MG63 (cell line): ENCODE data around the gene GRAMD2A. TPM values are rescaled to one million over a fixed set of nuclear protein-coding genes. Genes with fewer than 3 reads are reported as not detected.

ENCODE experiments used
- DNase-seq: peaks from one replicate; pipeline ENCODE4 v3.0.0-alpha.2; 2020
- H3K27me3 ChIP-seq: fragments of 250-450 bp; sonication (Bioruptor Pico); 2 replicates; pipeline ENCODE4 v1.5.1; 2020; ENCODE audit warnings: mild to moderate bottlenecking, moderate library complexity
- H3K36me3 ChIP-seq: fragments of 250-450 bp; sonication (Bioruptor Pico); 2 replicates; pipeline ENCODE4 v1.5.1; 2020; ENCODE audit warnings: mild to moderate bottlenecking, moderate library complexity
- H3K4me3 ChIP-seq: fragments of 250-450 bp; sonication (Bioruptor Pico); 2 replicates; pipeline ENCODE4 v1.5.1; 2020; ENCODE audit warnings: mild to moderate bottlenecking, moderate library complexity
- H3K9me3 ChIP-seq: fragments of 250-450 bp; sonication (Bioruptor Pico); 2 replicates; pipeline ENCODE4 v1.5.1; 2020; ENCODE audit warnings: mild to moderate bottlenecking, moderate library complexity
- total RNA-seq: library from RNA; depleted of rRNA; stranded (reverse); fragments of >200 nt; shearing (Covaris generic); gene quantifications from 2 replicates; pipeline ENCODE4 v1.2.3, GENCODE V29; 2014; ENCODE audit warnings: low replicate concordance; rRNA removed

The GRAMD2A gene
- total RNA-seq = not detected in 2 replicates

DNA sequence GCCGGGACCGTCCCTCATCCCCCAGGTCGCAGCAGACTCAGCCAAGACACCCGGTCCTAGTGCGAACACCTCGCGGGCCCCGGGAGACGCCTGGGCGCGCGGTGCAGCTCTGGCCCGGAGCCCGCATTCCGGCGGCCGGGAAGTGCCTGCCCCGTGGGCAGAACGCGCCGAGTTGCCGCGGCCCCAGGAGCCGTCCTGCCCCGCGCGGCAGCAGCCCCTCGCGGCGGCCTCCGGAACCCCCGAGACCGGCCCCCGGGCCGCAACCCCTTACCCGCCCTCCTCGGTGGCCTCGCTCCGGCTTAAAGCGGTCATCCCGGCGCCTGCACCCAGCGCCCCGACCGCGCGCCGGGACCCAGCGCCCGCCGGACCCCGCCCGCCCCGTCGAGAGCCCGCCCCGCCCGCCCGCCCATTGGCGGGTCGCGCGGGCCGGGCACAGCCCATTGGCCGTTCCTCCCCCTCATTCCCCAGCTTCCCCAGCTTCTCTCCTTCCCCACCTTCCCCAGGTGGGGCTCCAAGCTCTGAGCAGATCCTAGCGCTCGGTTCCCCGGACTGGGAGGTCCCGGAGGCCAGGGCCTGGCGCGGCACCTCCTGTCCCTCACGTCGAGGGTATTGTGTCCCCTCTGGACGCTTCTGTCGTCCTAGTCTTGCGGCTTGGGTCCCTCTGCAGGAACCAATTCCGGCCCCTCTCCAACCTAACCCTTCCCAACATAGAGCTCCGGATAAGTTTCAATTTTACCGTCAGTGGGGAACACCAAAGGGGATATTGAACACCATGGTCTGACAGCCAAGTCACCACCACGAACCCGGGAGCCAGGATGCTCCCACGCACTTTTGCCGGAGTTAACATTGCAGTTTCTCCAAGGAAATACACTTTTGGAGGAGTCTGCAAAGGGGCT lies at the start of gene GRAMD2A:
Gene GRAMD2A (minus strand): TSS at position 328 of the 896 bp plus-strand sequence.
- no peak for DNase-seq
- H3K9me3 ChIP-seq = no peaks in the 10 kb centered on the region
- no peak within 1 kb of the TSS for H3K4me3 ChIP-seq
- no peaks in the 10 kb centered on the region for H3K27me3 ChIP-seq
- peaks cover 50% of the 10 kb centered on the region for H3K36me3 ChIP-seq

DNA sequence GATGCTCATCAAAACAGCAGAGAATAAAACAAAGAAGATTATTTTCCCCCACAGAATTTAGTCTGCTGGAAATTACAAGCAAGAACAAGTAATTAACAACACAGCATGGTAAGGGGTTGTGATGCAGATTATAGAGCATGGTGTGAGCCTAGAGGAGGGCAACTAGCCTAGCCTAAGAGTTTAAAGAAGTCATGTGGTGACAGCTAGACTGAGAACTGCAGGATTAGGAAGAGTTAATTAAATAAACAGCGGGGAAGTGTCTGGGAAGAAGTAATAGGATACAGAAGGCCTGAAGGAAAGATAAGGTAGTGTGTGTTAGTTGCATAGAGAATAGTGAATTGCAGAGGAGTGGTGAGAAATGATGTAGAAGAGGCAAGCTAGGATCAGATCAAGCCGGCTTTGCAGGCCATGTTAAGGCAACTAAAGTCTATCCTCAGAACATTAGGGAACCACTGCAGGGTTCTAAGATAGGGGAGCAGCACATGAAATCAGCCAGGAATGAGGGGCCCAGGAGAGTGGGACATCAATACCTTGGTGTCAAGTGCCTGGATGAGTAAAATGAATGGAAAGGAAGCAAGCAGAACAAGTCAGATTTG lies 45.3 kb upstream of the GRAMD2A start:
- no peak for DNase-seq
- Histone ChIP-seq H3K36me3 (peaks cover 65% of the 10 kb centered on the region), H3K27me3 (no peaks in the 10 kb centered on the region), H3K9me3 (no peaks in the 10 kb centered on the region), H3K4me3 (no peak overlapping the region)

DNA sequence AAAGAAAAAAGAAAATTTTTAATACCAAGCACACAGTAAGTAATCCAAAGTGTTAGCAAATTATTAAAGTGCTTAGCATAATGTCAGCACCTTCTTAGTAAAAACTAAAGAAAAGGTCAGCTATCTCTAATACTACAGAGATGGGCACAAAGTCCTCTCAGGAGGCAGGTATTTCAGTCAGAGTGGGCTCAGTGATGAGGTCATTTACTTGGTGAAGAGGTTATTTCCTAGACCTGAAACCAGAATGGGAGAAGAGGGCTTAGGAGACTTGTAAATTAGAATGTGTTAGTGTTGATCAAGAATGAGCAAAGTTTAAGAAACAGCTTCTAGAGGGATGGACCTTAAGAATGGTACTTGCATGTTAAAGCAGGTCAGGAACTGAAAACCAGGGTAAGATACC lies 42.1 kb upstream of the GRAMD2A start:
- no peak for DNase-seq
- Histone ChIP-seq H3K9me3 (no peaks in the 10 kb centered on the region), H3K27me3 (no peaks in the 10 kb centered on the region), H3K36me3 (peaks cover 50% of the 10 kb centered on the region), H3K4me3 (no peak overlapping the region)

DNA sequence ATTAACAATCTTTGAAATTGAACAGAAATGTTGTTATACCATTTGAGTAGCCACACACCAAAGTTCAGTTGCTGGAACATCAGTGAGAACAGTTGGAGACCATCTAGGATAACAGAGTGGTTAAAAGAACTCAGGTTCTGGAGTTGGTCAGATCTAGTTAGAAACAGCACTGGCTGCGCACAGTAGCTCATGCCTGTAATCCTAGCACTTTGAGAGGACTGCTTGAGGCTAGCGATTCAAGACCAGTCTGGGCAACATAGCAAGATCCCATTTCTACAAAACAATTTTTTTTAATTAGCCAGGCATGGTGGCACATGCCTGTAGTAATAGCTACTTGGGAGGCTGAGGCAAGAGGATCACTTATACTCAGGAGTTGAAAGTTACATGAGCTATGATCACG lies 41.0 kb upstream of the GRAMD2A start:
- Histone ChIP-seq H3K9me3 (no peaks in the 10 kb centered on the region), H3K27me3 (no peaks in the 10 kb centered on the region), H3K4me3 (no peak overlapping the region), H3K36me3 (peaks cover 40% of the 10 kb centered on the region)
- no peak for DNase-seq

DNA sequence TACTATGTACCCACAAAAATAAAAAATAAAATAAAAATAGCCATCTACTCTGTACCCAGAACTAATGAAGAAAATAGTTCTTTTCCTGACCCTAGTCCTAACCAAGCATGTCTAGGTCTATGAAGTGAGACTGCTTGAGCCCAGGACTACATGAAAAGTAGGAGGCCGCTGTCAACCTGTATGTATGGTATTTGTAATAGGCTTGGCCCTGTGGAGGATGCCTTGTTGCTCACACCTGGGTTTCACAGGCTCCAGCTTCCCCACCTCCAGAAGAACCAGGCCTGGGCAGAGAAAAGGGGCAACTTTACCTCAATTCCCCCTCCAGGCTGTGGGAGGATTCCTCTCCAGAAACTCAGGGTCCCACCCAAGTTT lies 40.3 kb upstream of the GRAMD2A start:
- no peak overlapping the region for H3K4me3 ChIP-seq
- H3K9me3 ChIP-seq = no peaks in the 10 kb centered on the region
- H3K36me3 ChIP-seq = peaks cover 32% of the 10 kb centered on the region
- DNase-seq = no peak
- no peaks in the 10 kb centered on the region for H3K27me3 ChIP-seq

DNA sequence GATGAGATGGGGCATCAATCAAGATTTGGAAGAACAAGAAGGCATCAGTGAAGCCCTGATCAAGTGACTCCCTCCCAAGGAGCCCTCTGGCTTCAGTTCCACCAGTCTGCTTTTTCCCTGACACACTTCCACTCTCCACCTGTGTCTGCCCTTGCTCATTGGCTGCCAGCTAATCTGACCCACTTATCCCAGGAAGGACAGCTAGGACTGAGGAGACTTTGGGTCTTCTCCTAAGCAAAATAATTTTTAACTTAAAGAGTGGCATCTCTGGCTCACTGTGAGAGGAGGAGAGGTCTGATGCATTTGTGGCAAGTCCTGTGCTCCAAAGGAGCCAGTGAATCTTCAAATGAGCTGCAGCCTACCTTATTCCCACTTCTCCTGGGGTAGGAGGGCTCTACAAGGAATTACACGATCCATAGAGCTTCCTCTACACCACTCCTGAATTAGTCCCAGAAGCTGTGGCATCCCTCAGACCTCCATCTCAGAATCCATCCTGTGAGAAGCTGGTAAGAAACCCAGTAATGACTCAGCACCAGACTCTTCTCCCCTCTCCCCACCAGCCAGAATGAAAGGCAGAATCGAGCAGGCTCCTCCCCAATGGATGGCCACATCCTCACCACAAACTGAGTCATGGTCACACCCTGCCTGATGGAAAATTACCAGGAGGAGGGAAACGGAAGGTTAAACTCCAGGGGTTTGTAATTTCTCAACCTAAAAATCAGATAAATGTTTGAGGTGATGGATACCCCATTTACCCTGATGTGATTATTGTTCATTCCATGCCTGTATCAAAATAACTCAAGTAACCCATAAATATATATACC lies 39.7 kb upstream of the GRAMD2A start:
- H3K4me3 ChIP-seq = peak overlapping the region; percentile 24
- DNase-seq = peak; percentile 94
- H3K27me3 ChIP-seq = no peaks in the 10 kb centered on the region
- H3K36me3 ChIP-seq = peaks cover 26% of the 10 kb centered on the region
- no peaks in the 10 kb centered on the region for H3K9me3 ChIP-seq

DNA sequence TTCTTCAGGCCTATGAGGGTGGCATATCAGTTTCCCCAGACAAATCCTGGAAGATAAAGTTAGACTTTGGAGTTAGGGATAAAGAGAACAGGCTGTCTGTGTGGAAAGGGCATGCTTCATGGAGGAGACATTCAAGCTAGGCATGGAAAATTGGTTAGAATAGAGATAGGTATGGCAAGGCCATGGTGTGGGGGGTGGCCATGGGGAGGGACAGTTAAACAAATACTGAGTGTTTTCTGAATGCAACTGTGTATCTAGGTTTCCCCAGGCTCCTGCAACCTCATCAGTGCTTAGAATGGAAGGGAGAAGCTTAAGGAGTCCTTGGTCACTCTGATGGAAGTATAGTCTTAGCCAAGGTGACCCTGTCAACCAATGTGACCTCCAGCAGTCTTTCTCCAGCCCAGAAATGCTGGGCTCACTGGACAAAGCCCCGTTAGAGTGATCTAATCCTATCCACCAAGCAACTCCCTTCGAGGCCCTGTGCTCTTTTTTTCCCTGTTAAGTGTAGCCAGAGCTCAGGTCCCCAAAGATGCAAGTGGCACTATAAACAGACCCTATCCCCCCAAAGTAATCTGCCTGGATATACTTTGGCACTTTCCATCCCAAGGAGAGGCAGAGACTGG lies 38.9 kb upstream of the GRAMD2A start:
- no peak for DNase-seq
- Histone ChIP-seq H3K27me3 (no peaks in the 10 kb centered on the region), H3K4me3 (peak overlapping the region; percentile 24), H3K9me3 (no peaks in the 10 kb centered on the region), H3K36me3 (peaks cover 19% of the 10 kb centered on the region)

DNA sequence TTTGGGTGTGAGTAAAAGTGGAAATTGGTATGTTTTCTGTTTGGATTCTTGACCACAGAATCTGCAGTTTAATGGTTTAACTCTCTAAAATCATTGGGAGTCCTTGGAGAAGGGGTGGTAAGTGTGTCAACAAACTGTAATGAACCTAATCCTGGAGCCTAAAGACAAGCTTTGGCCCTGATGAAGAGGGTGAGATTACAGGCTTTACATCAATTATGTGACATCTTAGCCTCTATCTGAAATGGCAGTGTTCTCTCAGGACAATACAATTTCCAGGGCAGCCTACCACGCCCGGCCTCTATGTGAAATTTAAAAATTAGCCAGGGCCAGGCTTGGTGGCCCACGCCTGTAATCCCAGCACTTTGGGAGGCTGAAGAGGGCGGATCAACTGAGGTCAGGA lies 37.7 kb upstream of the GRAMD2A start:
- no peak for DNase-seq
- Histone ChIP-seq H3K4me3 (no peak overlapping the region), H3K9me3 (no peaks in the 10 kb centered on the region), H3K27me3 (no peaks in the 10 kb centered on the region), H3K36me3 (peaks cover 8% of the 10 kb centered on the region)

DNA sequence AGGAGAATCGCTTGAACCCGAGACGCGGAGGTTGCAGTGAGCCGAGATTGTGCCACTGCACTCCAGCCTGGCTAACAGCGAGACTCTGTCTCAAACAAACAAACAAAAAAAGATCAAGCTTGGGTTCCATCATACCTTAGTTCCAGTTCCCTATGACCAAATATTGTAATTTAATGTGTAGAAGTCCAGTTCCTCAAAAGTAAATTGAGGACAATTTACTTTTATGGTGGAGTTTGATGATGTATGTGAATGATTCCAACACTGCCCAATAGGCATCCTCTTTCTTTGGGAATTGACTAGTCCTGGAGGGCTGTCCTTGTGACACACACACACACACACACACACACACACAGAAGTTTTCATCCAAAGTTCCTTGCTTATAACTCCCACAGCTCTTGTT lies 36.2 kb upstream of the GRAMD2A start:
- Histone ChIP-seq H3K27me3 (no peaks in the 10 kb centered on the region), H3K4me3 (no peak overlapping the region), H3K36me3 (peaks cover 11% of the 10 kb centered on the region), H3K9me3 (no peaks in the 10 kb centered on the region)
- DNase-seq = no peak

DNA sequence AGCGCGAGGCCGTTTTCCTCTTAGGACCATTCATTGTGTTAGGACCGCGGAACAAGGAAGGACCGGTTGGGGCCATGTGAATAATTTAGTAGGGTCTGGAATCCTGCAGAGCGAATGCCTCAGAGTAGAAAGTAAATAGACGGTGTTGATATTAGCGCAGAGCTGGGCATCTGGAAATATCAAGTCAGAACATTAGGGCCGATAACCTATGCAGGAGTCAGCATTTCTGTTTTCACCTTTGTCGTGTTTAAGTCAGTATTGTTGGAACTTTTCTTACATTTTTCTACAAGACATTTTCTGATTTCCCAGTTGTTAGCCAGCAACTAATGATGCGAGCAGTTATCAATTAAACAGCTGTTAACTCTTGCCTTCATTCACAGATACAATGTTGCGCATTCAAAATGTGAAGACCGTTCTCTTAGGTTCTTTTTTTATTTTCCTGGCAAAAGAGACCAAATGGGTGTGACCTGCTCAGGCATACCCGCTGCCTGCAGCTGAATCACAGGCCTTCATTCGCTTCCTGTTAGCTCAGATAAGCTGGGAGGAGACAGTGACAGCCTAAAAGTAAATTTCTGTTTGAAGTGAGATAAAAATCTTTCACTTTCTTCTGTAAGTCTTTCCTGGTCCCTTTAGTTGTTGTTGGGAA lies 34.4 kb upstream of the GRAMD2A start:
- Histone ChIP-seq H3K4me3 (peak overlapping the region; percentile 86), H3K27me3 (no peaks in the 10 kb centered on the region), H3K9me3 (no peaks in the 10 kb centered on the region), H3K36me3 (peaks cover 19% of the 10 kb centered on the region)
- DNase-seq = peak; percentile 80

DNA sequence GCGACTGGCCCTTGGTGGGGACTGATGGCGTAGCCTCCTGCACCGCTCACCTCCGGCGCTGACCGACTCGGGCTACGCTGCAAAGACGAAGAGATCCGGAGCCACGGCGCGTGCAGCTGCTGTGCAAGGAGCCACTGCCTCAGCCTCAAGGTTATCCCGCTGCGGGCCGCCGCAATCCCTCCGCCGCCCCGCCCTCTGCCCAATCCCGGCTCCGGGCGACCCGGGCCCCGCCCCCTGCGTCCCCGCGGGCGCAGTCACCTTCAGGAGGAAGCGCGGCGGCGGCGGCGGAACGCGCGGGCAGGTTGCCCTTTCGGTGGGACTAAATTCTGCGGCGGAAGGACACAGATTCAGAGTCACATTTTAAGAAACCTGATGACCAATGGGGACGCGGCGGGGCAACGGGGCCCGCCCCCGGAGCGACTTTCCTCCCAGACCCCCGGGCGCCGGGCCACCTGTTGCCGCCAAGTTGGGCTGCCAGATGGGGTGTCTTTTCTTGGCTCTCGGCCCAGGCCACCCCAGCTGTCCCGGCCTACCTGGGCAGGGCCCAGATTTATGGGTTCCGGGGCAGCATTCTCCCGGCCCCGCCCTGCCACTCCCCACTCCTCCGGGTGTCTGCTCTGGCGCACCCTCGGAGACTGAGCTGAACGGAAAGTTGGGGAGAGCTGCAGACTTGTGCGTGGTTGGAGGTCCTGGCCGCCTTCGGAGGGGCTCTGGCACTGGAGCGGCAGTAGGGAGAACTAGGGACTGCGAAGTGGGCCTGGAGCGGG lies 33.7 kb upstream of the GRAMD2A start, which contains the start of gene PKM:
Gene PKM (minus strand): TSS at position 125 of the 767 bp plus-strand sequence. CDS start 12,093 bp downstream, outside the sequence.
- Histone ChIP-seq H3K4me3 (peak within 1 kb of the TSS; percentile 86), H3K36me3 (peaks cover 20% of the 10 kb centered on the region), H3K27me3 (no peaks in the 10 kb centered on the region), H3K9me3 (no peaks in the 10 kb centered on the region)
- peak; percentile 99 for DNase-seq

DNA sequence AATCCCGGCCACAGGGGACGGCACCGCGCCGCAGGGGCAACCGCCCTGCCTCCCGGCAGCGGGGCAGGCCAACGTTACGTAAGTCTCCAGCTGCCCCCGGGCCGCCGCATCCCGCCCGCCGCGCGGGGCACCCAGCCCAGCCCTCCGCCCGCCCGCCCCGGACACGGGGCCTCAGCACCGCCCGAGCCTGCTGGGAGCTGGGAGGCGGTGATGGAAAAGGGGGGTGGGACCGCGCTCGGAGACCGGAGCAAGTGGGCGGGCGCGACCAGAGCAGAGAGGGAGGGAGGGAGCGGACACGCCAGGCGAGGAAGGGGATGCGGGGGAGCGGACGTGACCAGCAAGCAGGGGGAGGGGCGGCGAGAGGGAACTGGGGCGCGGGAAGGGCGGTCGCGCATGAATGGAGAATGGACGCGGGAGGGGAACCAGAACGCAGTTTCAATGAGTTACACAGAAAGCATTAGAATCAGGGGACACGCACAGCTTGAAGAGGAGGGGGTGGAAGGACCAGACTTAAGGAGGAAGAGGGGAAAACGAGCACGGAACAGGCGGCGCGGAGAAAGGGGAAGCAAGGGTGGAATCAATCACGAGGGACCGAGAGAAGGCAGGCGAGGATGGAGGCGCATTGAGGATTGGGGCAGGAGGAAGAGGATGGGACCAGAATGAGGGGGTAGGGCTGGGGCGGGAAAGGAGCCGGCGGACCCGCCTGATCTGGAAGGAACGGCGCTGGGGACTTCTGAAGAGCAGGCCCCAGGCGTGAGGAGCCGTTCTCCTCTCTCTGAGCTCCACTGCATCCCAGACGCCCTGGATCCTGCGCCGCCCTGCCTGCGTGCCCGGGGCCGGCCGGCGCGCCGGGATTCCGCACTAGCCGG lies 32.8 kb upstream of the GRAMD2A start:
- H3K4me3 ChIP-seq = peak overlapping the region; percentile 86
- no peaks in the 10 kb centered on the region for H3K9me3 ChIP-seq
- peak; percentile 98 for DNase-seq
- H3K27me3 ChIP-seq = no peaks in the 10 kb centered on the region
- peaks cover 28% of the 10 kb centered on the region for H3K36me3 ChIP-seq

DNA sequence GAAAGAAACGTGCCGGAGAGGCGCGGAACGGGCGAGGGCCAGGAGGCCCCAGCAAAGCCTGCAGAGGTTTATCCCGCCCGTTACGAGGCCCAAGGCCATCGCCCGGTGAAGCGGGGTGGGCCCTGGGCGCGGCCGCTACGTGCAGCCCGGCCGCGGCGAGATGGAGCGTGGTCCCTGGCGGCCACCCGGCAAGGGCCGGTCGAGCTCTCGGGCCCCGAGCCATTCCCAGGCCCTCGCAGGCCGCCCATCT lies 32.3 kb upstream of the GRAMD2A start:
- no peaks in the 10 kb centered on the region for H3K9me3 ChIP-seq
- H3K4me3 ChIP-seq = peak overlapping the region; percentile 86
- H3K36me3 ChIP-seq = peaks cover 32% of the 10 kb centered on the region
- DNase-seq = no peak
- H3K27me3 ChIP-seq = no peaks in the 10 kb centered on the region

DNA sequence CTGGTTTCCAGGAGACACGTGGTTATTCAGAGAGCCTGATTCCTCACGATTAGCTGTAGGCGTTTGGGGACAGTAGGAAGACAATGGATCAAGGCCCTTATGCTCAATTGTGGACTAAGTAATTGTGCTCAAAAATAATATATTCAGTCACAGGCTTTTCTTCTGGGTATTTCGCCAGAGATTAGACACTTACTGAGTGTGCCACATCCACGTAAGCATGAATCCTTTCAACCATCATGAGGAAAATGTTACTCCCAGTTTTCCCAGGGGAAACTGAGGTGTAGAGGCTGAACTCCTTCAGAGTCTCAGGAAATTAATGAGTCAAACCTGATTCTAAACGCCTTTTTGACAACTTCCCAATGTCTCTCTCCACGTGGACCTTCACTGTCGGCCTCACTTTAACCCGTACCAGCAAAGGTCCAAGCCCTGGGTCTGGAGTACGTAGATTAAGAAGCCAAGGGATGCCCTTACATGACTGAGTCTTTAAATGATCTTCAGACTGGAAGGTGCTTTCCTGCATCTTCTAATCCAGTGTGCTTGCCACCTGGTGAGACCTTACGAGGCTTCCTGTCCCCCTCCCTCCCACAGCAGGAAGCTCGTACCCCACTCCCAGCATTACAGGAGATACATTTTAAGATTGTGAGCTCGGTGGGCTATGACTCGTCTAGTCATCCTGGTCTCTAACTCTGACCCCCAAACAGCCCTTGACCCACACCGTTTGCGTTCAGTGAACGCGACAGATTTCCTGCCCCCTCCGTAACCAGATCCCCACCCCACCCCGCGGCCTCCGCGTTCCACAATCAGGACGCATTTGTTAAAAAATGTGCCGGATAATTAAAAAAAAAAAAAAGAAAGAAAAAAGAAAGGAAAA lies 31.7 kb upstream of the GRAMD2A start:
- Histone ChIP-seq H3K36me3 (peaks cover 35% of the 10 kb centered on the region), H3K4me3 (peak overlapping the region; percentile 86), H3K9me3 (no peaks in the 10 kb centered on the region), H3K27me3 (no peaks in the 10 kb centered on the region)
- no peak for DNase-seq
